WTC11 (cell line): ENCODE results near the gene HOXB3. TPM values are rescaled to one million over a fixed set of nuclear protein-coding genes. Genes with fewer than 3 reads are reported as not detected.

Source experiments
- ATAC-seq: fragments of 200-7000 bp; cut with Tn5 transposase; 2 replicates; pipeline ENCODE4 v1.10.0; 2021; ENCODE audit warnings: mild to moderate bottlenecking, moderate library complexity
- CTCF ChIA-PET: fragments of 300-600 bp; sonication (Branson Sonifier 250); formaldehyde crosslinking; loops from one replicate; lab custom pipeline; 2021; ENCODE audit warnings: antibody characterized with exemption; lab: Charles Lee
- POLR2A ChIA-PET: fragments of 350-600 bp; sonication (Branson Sonifier 250); formaldehyde crosslinking; loops from one replicate; lab custom pipeline; 2021; ENCODE audit warnings: antibody characterized with exemption; lab: Charles Lee
- DNase-seq: peaks from one replicate; pipeline ENCODE4 v3.0.0; 2021; ENCODE audit warnings: low spot score
- H3K27ac Mint-ChIP-seq: 2 replicates; pipeline ENCODE4 v1.8.0; 2021; ENCODE audit warnings: mixed read lengths
- H3K27me3 Mint-ChIP-seq: 2 replicates; pipeline ENCODE4 v1.8.0; 2021; ENCODE audit warnings: low read depth, mild to moderate bottlenecking, moderate library complexity, mixed read lengths
- H3K36me3 Mint-ChIP-seq: 2 replicates; pipeline ENCODE4 v1.8.0; 2021; ENCODE audit warnings: mixed read lengths
- H3K4me1 Mint-ChIP-seq: 2 replicates; pipeline ENCODE4 v1.8.0; 2022; ENCODE audit warnings: mixed read lengths
- H3K4me3 Mint-ChIP-seq: 2 replicates; pipeline ENCODE4 v1.8.0; 2021; ENCODE audit warnings: mild to moderate bottlenecking, moderate library complexity, mixed read lengths
- H3K9me3 Mint-ChIP-seq: 2 replicates; pipeline ENCODE4 v1.8.0; 2021; ENCODE audit warnings: mixed read lengths
- ATF1 ChIP-seq: sonication (generic); formaldehyde crosslinking; IDR thresholded peaks from 2 replicates; pipeline ENCODE4 v1.8.1; 2023; ENCODE audit warnings: mild to moderate bottlenecking, moderate library complexity, missing genetic modification reagents
- CBFB ChIP-seq: sonication (generic); formaldehyde crosslinking; IDR thresholded peaks from 2 replicates; pipeline ENCODE4 v1.8.1; 2022; ENCODE audit warnings: mild to moderate bottlenecking, low read depth, missing genetic modification reagents
- CTCF ChIP-seq: fragments of 200-600 bp; IDR thresholded peaks from 2 replicates; pipeline ENCODE4 v1.8.0; 2022; ENCODE audit warnings: antibody characterized with exemption
- FOXP1 ChIP-seq: sonication (generic); formaldehyde crosslinking; IDR thresholded peaks from 2 replicates; pipeline ENCODE4 v1.8.0; 2022; ENCODE audit warnings: missing genetic modification reagents, mild to moderate bottlenecking, moderate library complexity, borderline replicate concordance
- GRHL2 ChIP-seq: fragments of 250-450 bp; sonication (Bioruptor Pico); IDR thresholded peaks from 2 replicates; pipeline ENCODE4 v1.8.0; 2022; ENCODE audit warnings: mild to moderate bottlenecking, moderate library complexity; ENCODE audit not compliant: insufficient replicate concordance, severe bottlenecking
- IRF1 ChIP-seq: sonication (generic); formaldehyde crosslinking; IDR thresholded peaks from 2 replicates; pipeline ENCODE4 v1.8.0; 2023; ENCODE audit warnings: missing genetic modification reagents
- MLX ChIP-seq: sonication (generic); formaldehyde crosslinking; IDR thresholded peaks from 2 replicates; pipeline ENCODE4 v1.8.1; 2023; ENCODE audit warnings: mild to moderate bottlenecking, missing genetic modification reagents, moderate library complexity
- NFATC4 ChIP-seq: fragments of 250-450 bp; sonication (Bioruptor Pico); IDR thresholded peaks from 2 replicates; pipeline ENCODE4 v1.9.0; 2021; ENCODE audit warnings: mild to moderate bottlenecking
- NFYB ChIP-seq: sonication (generic); formaldehyde crosslinking; conservative IDR thresholded peaks from 2 replicates; pipeline ENCODE4 v1.8.0; 2022; ENCODE audit warnings: low read depth, missing genetic modification reagents
- NR1H2 ChIP-seq: sonication (generic); formaldehyde crosslinking; IDR thresholded peaks from 2 replicates; pipeline ENCODE4 v1.9.0; 2021; ENCODE audit warnings: mild to moderate bottlenecking, moderate library complexity, missing genetic modification reagents
- NR3C1 ChIP-seq: sonication (generic); formaldehyde crosslinking; conservative IDR thresholded peaks from 2 replicates; pipeline ENCODE4 v1.8.1; 2023; ENCODE audit warnings: low read depth, mild to moderate bottlenecking, missing genetic modification reagents
- SMAD4 ChIP-seq: sonication (generic); formaldehyde crosslinking; IDR thresholded peaks from 2 replicates; pipeline ENCODE4 v1.8.0; 2022; ENCODE audit warnings: mild to moderate bottlenecking, missing genetic modification reagents
- SOX15 ChIP-seq: fragments of 250-450 bp; sonication (Bioruptor Pico); IDR thresholded peaks from 2 replicates; pipeline ENCODE4 v1.9.0; 2021; ENCODE audit warnings: mild to moderate bottlenecking
- SP1 ChIP-seq: sonication (generic); formaldehyde crosslinking; conservative IDR thresholded peaks from 2 replicates; pipeline ENCODE4 v1.8.1; 2022; ENCODE audit warnings: missing genetic modification reagents
- STAT6 ChIP-seq: sonication (generic); formaldehyde crosslinking; conservative IDR thresholded peaks from 2 replicates; pipeline ENCODE4 v1.8.1; 2023; ENCODE audit warnings: mild to moderate bottlenecking, low read depth, missing genetic modification reagents, moderate library complexity
- TEAD1 ChIP-seq: sonication (generic); formaldehyde crosslinking; IDR thresholded peaks from 2 replicates; pipeline ENCODE4 v1.8.0; 2022; ENCODE audit warnings: mild to moderate bottlenecking, missing genetic modification reagents
- TEAD4 ChIP-seq: sonication (generic); formaldehyde crosslinking; IDR thresholded peaks from 2 replicates; pipeline ENCODE4 v1.8.0; 2022; ENCODE audit warnings: mild to moderate bottlenecking, missing genetic modification reagents
- ZNF425 ChIP-seq: fragments of 250-450 bp; sonication (Bioruptor Pico); conservative IDR thresholded peaks from 2 replicates; pipeline ENCODE4 v1.9.0; 2021; ENCODE audit warnings: mild to moderate bottlenecking
- ZNF532 ChIP-seq: fragments of 250-450 bp; sonication (Bioruptor Pico); IDR thresholded peaks from 2 replicates; pipeline ENCODE4 v1.9.0; 2021; ENCODE audit warnings: mild to moderate bottlenecking, borderline replicate concordance
- total RNA-seq: library from RNA; stranded (reverse); gene quantifications from 3 replicates; pipeline ENCODE4 v1.2.3, GENCODE V29; 2021

Gene HOXB3
- total RNA-seq, 1 experiment from 2014 or later = 0.09 TPM

GRCh38 chr17:48528936-48529682, 60.9 kb downstream of the HOXB3 start:
- no peaks in the 10 kb centered on the region for H3K36me3 Mint-ChIP-seq
- H3K4me3 Mint-ChIP-seq = no peak overlapping the region
- ChIA-PET POLR2A (interaction anchor here (0.7 kb wide), 2 partner anchors 18 to 25 kb away, joined by 3 read pairs; no protein-coding TSS in a partner anchor), CTCF (interaction anchor here (0.5 to 1.7 kb wide), 4 partner anchors 12 to 120 kb away, joined by 3 to 5 read pairs (median 5); no protein-coding TSS in a partner anchor)
- H3K27me3 Mint-ChIP-seq = peaks cover 100% of the 10 kb centered on the region
- no peak for ATAC-seq
- H3K9me3 Mint-ChIP-seq = no peaks in the 10 kb centered on the region
- no peak overlapping the region for H3K27ac Mint-ChIP-seq
- DNase-seq = no peak
- TF ChIP-seq NFYB (CRISPR knock-in tag) (no peak), ZNF425 (CRISPR knock-in tag) (no peak), TEAD1 (no peak), NR1H2 (CRISPR knock-in tag) (no peak), IRF1 (CRISPR knock-in tag) (no peak), SP1 (CRISPR knock-in tag) (no peak), SMAD4 (CRISPR knock-in tag) (no peak), CBFB (no peak), ATF1 (CRISPR knock-in tag) (no peak), STAT6 (CRISPR knock-in tag) (no peak), SOX15 (CRISPR knock-in tag) (no peak), ZNF532 (no peak), CTCF (no peak), GRHL2 (CRISPR knock-in tag) (no peak), NFATC4 (CRISPR knock-in tag) (no peak), NR3C1 (CRISPR knock-in tag) (no peak), MLX (no peak), TEAD4 (CRISPR knock-in tag) (no peak), FOXP1 (no peak)
- H3K4me1 Mint-ChIP-seq = peaks cover 63% of the 10 kb centered on the region
